Loucy (cell line): Measurements from ENCODE around the gene BCKDK.

Source experiments
- H2AFZ ChIP-seq: fragments of 200-600 bp; sonication (generic); 2 replicates; pipeline ENCODE4 v1.6.0; 2016; ENCODE audit warnings: antibody characterized with exemption, mild to moderate bottlenecking, low read length, moderate library complexity
- H3F3A ChIP-seq: fragments of 200-600 bp; 2 replicates; pipeline ENCODE4 v1.6.0; 2016; ENCODE audit warnings: antibody characterized with exemption, low read depth, mild to moderate bottlenecking
- H3K27me3 ChIP-seq: fragments of 200-600 bp; sonication (generic); 2 replicates; pipeline ENCODE4 v1.6.1; 2014; ENCODE audit warnings: low read length, mild to moderate bottlenecking; ENCODE audit not compliant: insufficient read depth, poor library complexity, severe bottlenecking
- H3K36me3 ChIP-seq: fragments of 200-600 bp; sonication (generic); 2 replicates; pipeline ENCODE4 v1.6.1; 2016; ENCODE audit warnings: low read length; ENCODE audit not compliant: insufficient read depth
- H3K4me1 ChIP-seq: fragments of 200-600 bp; sonication (generic); 2 replicates; pipeline ENCODE4 v1.5.1; 2014; ENCODE audit warnings: low read length, mild to moderate bottlenecking; ENCODE audit not compliant: insufficient read depth, poor library complexity, severe bottlenecking
- H3K4me2 ChIP-seq: fragments of 200-600 bp; sonication (generic); 2 replicates; pipeline ENCODE4 v1.6.0; 2014; ENCODE audit warnings: antibody characterized with exemption, low read length, low read depth, mild to moderate bottlenecking; ENCODE audit not compliant: poor library complexity, severe bottlenecking
- H3K4me3 ChIP-seq: fragments of 200-600 bp; sonication (generic); 2 replicates; pipeline ENCODE4 v1.5.1; 2014; ENCODE audit warnings: low read length, mild to moderate bottlenecking, mixed read lengths; ENCODE audit not compliant: poor library complexity, severe bottlenecking
- H3K79me2 ChIP-seq: fragments of 200-600 bp; sonication (generic); 2 replicates; pipeline ENCODE4 v1.6.1; 2014; ENCODE audit warnings: low read length; ENCODE audit not compliant: insufficient read depth
- H3K9ac ChIP-seq: fragments of 200-600 bp; sonication (generic); 2 replicates; pipeline ENCODE4 v1.6.0; 2014; ENCODE audit warnings: mild to moderate bottlenecking, low read depth, low read length, moderate library complexity; ENCODE audit not compliant: poor library complexity, severe bottlenecking
- H3K9me2 ChIP-seq: fragments of 200-600 bp; sonication (generic); replicated peaks from 2 replicates; pipeline ENCODE4 v1.6.1; 2016; ENCODE audit warnings: low read depth, low read length, mixed read lengths
- H3K9me3 ChIP-seq: fragments of 200-600 bp; sonication (generic); 2 replicates; pipeline ENCODE4 v1.6.1; 2014; ENCODE audit warnings: mild to moderate bottlenecking, antibody characterized with exemption, low read length, low read depth; ENCODE audit not compliant: insufficient read depth
- H4K20me1 ChIP-seq: fragments of 200-600 bp; sonication (generic); 2 replicates; pipeline ENCODE4 v1.6.0; 2014; ENCODE audit warnings: antibody characterized with exemption, low read length, mild to moderate bottlenecking; ENCODE audit not compliant: insufficient read depth, poor library complexity, severe bottlenecking
- CTCF ChIP-seq: fragments of 200-600 bp; sonication (generic); conservative IDR thresholded peaks from 2 replicates; pipeline ENCODE4 v1.5.1; 2014; ENCODE audit warnings: mild to moderate bottlenecking, antibody characterized with exemption, low read length
- EZH2phosphoT487 ChIP-seq: fragments of 200-600 bp; IDR thresholded peaks from 2 replicates; pipeline ENCODE4 v1.6.1; 2018; ENCODE audit warnings: antibody characterized with exemption, mild to moderate bottlenecking, moderate library complexity, borderline replicate concordance

BCKDK gene

GRCh38 chr16:31120129-31120528, 11.9 kb downstream of the BCKDK start:
- H3K27me3 ChIP-seq = no peaks in the 10 kb centered on the region
- no peak for TF ChIP-seq CTCF
- no peak for TF ChIP-seq EZH2phosphoT487
- no peaks in the 10 kb centered on the region for H3K9me2 ChIP-seq
- peaks cover 19% of the 10 kb centered on the region; the same call in 1 of the 2 replicates for H3K36me3 ChIP-seq
- H4K20me1 ChIP-seq = peaks cover 21% of the 10 kb centered on the region
- no peaks in the 10 kb centered on the region for H3F3A ChIP-seq
- H3K9ac ChIP-seq = no peak overlapping the region
- H3K4me3 ChIP-seq = no peak overlapping the region
- H3K79me2 ChIP-seq = peaks cover 28% of the 10 kb centered on the region
- no peaks in the 10 kb centered on the region for H3K9me3 ChIP-seq
- peaks cover 7% of the 10 kb centered on the region for H3K4me1 ChIP-seq
- no peak overlapping the region for H2AFZ ChIP-seq
- no peak overlapping the region for H3K4me2 ChIP-seq

- Histone ChIP-seq H3K9me2 (no peaks in the 10 kb centered on the region), H3F3A (no peaks in the 10 kb centered on the region), H3K4me3 (no peak overlapping the region), H3K79me2 (peaks cover 3% of the 10 kb centered on the region; the same call in 1 of the 2 replicates), H3K9me3 (no peaks in the 10 kb centered on the region), H4K20me1 (no peaks in the 10 kb centered on the region), H3K27me3 (no peaks in the 10 kb centered on the region), H3K4me1 (no peaks in the 10 kb centered on the region), H3K4me2 (no peak overlapping the region), H2AFZ (no peak overlapping the region), H3K36me3 (peaks cover 9% of the 10 kb centered on the region; the same call in 1 of the 2 replicates), H3K9ac (no peak overlapping the region)
- no peak for TF ChIP-seq CTCF
- no peak for TF ChIP-seq EZH2phosphoT487
These were observed 17.7 kb downstream of the BCKDK start for GRCh38 chr16:31125844-31126243.

GRCh38 chr16:31127182-31127581, 19.0 kb downstream of the BCKDK start:
- Histone ChIP-seq H3K9me2 (no peaks in the 10 kb centered on the region), H3K79me2 (peaks cover 2% of the 10 kb centered on the region; the same call in 1 of the 2 replicates), H3F3A (no peaks in the 10 kb centered on the region), H2AFZ (no peak overlapping the region), H3K4me3 (no peak overlapping the region), H3K4me1 (no peaks in the 10 kb centered on the region), H3K9me3 (no peaks in the 10 kb centered on the region), H3K36me3 (0 out of 2 replicates have a peak, but pooled peaks cover 3% of the 10 kb centered on the region), H4K20me1 (no peaks in the 10 kb centered on the region), H3K4me2 (no peak overlapping the region), H3K27me3 (no peaks in the 10 kb centered on the region), H3K9ac (no peak overlapping the region)
- TF ChIP-seq CTCF (no peak), EZH2phosphoT487 (no peak)
